A204.1 (cell line): ENCODE results near the gene COBL.

Experiments
- FAIRE-seq: peaks from 2 replicates; lab custom pipeline; 2012; peaks lifted over from hg19 to GRCh38; lab: Jason Lieb, UNC

COBL gene

DNA sequence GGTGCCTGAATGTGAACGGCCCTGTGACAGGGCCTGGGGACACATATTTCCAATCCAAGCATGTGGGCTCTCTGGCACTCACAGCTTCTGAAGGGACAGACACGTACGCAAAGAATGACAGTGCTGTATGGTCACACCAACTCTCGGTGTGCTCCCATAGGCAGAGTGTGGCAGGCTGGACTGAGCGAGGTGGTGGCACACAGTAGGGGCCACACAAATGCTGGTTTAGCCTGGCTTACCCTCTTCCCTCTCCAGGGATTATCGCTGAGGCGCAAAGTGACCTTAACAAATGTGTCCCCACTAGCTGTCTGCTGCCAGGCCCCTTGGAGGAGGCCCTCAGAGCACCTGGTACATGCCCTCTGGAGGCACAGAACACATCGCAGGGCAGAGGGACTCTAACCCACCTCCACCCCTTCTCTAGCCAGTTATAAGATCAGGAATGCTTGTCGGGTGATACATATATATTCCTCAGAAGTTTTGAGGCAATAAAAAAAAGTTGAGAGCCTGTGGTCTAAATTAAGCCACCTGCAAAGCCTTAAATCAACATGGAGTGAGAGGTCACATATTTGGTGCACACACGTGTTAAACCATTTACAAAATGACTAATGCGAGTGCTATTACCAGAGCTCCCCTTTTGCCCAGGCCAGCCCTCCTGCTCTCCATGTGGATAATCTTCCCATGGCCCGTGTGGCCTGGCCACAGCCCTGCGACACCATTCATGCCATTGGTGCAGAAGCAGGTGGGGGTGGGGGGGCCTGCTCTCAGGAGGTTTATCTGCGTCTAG lies 271.1 kb downstream of the COBL start:
- FAIRE-seq: no peak

DNA sequence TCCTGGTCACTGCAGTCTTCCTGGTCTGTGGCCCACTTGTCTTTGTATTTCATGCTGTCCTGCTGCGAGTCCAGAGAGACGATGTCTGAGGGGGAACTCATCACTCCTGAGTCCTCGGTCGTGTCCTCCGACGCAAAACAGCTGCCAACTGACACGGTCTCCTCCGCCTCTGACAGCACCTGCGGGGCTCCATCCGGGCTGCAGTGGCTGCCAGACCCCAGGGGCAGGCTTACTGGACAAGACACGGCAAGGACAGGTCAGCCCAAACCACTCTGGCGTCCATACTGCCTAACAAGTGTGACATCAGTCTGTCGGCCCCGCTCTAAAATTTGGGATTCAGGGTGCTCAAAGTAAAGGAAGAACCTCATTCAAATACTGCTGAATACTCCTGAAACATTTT lies 273.1 kb downstream of the COBL start:
- no peak for FAIRE-seq

DNA sequence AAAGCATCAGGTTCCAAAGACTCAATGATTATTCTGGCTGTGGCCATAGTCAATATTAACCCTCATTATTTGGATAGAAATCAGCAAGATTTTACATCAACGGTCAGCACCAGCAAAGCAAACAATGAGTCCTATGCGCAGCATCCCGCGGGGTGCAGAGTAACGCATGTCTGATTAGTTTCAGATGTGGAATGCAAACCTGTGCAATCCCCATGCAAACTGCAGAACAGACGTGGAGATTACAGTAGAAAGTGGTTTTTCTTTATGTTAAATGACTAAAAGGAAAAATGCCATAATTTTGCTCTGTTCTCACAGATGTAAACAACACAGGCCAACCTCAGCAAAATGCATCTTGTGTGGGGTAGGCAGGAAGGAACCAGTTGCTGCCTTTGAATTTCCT lies 275.8 kb downstream of the COBL start:
- no peak for FAIRE-seq

DNA sequence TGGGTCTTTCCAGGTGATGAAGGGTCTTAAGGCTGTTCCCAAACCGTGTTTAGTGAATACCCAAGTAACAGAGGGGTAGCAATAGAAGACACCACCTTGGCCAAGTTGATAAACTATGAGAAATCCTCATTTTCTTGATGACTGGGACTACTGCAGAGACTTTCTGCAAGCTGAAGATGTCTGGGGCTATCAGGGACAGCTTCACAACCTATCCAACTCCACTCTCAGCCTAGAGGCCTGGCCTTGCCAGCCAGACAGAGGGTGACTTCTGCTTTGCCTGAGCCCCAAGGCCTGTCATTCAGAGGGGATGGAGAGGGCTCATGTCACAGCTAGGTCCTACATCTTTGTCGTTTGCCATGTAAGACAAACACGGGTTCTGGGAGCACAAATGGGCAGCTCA lies 278.0 kb downstream of the COBL start:
- FAIRE-seq: no peak

DNA sequence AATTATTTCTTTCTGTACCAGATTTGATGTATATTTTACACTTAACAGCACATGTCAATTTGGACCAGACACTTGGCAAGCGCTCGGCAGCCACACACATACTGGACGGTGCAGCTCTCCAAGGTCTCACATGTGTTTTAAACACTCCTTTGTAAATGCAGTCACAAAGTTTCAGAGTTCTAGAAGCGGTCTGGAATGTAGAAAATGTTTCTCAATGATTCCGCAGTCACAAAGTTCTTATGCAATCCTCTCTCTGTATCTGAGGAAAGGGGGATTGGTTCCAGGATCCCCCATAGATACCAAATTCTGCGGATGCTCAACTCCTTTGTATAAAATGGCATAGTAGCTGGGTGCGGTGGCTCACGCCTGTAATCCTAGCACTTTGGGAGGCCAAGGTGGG lies 280.9 kb downstream of the COBL start:
- FAIRE-seq: no peak

DNA sequence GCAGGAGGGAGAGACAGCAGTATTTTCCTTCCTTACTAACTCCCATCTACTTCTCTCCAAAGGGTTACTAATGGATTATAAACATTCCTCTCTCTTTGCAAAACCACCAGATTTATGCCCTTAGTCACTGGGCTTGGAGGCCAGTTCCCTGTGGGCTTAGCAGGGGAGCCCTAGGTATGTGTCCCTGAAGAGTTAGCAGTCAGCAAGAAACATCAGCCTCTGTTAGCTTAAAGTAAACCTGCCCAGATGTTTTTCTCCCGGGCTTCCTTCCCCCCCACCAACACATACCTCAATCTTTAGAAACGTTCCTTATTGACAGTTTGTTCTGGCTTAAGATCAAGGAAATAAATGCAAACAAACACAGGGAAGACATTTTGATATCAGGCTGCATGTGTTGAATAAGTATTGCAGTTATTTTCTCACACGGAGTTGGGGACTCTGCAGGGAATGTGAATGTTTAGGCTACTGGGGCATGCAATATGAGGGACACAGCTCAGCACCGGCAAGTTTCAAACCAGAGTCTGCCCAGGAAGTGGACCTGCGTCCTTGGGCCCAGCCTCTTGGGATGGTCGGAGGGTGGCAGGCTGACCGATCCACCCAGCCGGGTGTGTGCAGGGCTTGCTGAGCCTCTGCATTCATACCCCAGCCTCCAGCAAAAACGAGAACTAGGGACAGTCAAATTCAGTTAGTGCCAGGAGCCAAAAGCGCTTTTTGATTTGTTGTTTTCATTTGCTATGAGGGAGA lies 281.9 kb downstream of the COBL start:
- no peak for FAIRE-seq

DNA sequence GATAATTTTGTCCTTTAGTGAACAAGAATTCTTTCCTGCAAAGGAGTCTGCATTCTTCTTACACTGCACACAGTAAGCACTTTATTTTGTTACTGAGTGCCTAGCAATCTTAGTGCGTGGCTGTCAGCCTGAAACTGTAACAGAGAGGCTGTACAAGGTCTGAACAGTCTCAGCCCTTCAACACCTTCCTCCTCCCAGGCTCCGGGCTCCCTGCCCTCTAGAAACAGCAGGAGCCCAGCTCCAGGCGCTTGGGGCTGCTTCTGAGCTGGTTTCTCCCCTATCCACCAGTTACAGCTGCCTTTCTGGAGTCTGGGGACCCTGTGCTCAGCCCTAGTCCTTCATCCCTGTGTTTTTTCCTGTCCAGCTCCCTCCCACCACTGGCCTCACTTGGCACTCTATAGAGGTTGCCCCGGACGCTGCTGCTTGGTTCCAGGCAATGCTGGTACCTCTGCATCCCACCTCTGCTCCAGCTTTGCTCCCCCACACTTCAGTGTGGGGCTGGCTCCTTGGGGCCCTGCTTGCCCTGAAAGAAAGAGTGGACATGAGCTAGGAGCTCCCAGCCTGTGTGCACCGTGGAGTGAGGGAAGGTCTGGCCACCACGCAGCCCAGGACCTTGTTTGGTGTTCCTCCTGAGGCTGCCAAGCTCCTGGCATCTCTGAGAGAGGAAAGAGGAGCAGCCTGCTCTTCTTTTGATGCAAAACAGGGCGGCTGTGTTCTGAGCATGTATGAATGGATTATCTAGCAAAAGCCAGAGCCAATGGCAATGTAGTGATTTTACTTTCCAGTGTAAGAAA lies 282.7 kb downstream of the COBL start:
- no peak for FAIRE-seq

DNA sequence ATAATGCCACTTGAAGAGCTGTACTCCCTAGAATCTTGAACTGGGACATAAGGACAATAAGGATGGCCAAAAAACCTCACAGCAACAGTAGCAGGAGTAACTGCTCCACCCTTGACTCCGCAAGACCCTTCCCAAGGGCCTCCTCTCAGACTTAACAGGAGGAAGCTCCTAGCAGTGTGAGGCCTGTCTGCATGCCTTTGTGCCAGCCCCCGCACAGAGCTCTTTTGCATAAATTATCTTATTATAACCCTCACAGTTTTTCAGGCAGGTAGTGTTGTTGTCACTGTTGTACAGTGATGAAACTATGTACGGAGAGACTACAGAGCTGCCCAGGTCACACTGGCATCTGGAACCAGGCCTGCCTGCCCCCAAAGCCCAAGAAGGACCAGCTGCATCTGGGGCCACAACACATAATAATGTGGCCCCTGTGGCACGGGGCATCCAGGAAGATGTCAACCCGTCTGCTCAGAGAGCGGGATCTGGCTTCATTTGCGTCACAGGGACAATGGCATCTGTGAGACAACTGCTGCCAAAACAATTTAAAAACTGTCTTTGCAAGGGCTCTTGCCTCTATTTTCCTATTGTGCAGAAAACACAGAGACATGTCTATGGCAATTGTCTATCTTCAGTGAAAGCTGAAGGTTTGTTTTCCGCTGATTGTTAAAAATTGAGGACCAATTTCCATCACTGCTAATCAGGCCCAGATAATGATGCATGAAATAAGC lies 284.7 kb downstream of the COBL start:
- no peak for FAIRE-seq

DNA sequence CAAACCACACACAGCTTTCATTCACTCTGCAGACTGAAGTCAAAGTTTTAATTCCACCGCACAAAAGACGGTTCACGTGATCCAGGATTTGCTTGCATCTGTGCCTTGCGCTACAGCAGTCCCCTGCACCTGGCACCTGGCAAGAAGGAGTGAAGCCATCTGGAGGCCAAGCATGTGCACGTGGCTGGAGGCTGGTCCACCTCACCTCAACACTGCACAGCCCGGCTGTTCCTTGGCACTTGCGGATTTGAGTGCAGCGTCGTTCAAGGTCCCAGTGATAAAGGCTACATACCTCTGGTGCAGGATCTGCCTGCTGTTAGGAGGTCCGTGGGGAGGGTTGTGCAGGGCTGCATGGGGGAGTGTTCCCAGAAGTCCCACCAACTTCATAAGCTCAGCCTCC lies 285.4 kb downstream of the COBL start:
- FAIRE-seq: no peak

DNA sequence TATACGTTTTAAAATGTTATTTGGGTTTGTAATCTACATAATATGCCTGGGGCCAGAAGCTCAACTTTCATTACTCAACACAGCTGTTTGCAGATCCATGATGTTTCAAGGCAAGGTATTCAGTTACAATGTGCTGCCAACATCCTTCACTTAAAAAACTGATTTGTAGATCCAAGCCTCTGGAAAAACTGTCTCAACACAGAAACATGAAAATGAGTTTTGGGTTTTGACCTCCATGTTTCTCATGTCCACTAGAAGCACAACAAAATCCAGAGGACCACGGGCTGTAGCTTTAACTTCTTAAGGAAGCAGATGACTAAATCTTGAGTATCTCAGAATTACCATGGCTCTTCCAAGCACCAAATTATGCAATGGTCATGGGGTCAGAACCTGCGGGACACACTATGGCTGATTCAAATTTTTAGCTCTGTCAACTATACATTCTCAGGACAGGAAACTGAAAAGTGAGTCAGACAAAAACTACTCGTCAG lies 286.9 kb downstream of the COBL start:
- no peak for FAIRE-seq

DNA sequence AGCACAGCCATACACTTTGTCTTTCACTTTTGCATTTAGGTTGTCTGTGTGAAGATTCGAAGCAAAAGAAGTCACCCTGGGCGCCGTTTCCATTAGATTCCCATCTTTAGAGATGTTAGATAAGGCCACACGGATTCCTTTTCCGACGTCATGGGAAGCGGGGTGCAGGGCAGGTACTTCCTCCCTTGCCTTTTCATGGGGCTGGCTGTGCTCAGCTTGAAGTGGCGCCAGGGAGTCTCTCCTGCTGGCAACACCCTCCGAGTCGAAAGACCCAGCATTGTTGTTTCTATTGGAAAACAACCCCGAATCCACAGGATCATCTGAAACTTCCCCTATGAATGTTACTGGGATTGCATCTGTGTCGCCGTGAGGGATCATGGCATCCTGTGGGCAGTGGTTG lies 287.5 kb downstream of the COBL start:
- no peak for FAIRE-seq

DNA sequence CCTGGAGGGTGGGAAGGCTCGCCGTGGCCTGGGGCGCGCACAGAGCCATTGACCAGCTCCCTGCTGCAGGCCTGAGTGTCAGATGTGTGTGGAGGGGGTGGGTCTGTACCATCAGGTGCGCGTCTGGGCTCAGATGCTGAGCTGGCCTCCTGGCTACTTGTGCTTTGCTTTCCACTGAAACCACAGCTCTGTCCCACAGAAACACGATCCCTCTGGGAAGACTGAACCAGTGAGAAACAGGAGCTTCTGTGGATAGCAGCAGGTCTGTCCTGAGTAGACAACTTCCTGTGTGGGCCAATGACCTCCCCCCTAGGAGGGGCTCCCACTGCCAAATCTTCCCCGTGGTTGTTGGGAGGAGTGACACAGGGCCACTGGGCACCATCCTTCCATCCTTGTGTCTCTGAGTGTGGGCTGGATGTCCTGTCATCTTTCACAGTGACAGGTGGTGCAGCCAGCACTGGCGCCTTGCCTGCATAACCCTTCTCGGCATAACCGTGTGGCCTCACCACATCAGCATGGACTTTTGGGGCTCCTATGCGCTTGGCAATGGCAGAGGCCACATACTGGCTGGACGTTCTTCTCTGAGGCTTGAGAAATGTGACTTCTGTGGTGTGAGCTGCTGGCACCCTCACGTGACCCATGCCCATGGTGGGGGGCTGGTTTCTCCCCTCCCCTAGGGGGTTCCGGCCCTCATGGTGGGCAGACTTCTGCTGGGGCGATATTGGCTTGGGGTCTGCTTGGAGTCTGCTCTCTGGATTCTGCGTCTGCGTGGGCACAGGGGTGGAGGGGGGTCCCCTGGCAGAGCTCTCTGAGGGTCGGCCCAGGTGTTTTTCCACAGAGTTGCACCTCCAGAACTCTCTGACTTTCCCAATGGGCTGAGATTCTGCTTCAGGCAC lies 288.4 kb downstream of the COBL start:
- no peak for FAIRE-seq

DNA sequence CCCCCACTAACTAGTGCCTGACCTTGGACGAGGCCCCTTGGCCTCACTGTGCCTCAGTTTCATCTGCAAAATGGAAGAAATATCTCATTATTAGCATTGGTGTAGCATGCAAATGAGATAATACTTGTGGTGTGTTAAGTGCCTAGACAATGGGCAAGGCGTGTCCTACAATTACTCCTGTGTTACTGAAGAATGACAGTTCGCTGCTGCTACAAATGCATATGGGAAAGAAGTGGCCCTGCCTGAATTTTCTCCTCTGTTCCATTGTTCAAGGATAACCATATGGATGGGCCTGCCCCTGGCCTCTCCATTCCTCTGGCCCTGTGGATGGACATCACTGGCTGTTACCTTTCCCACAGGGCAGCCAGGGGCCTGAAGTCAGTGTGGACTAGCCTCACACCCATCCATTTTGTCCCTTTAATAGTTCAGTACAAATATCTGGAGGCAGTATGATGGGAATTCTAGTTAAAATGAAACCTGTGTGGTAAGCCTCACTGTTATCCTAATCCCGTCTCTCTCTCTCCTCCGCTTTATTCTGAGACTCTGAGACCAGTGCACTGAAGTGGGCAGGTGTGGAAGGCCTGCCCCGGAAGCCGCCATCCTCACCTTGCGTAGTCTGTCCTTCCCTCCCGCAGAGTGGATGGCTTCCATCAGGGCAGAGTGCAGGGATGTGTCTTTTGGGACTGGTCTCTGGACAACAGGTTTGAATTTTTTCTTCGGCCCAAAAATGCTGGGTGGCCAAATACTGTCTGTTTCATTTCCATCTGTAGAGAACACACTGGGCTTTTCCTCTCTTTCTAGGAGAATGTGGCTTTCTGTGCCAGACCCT lies 289.3 kb downstream of the COBL start:
- FAIRE-seq: no peak

DNA sequence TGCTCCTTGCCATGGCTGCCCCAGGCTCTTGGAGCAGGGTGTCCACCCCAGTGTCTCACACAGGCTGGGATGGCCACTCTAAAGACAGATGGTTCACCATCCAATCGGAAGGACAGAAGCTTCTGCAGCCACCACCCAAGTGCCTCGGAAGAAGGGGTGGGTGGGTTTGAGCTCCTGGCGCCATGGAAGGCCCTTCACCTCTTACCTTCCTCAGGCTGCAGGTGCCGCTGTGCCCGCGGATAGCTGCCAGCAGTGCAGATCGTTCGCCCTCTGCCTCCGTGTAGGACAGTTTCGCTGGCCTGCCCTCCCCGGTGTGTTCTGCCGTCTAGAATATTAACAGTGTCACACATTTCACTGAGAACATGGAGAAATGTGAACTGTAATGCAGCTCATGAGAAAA lies 290.3 kb downstream of the COBL start:
- no peak for FAIRE-seq

DNA sequence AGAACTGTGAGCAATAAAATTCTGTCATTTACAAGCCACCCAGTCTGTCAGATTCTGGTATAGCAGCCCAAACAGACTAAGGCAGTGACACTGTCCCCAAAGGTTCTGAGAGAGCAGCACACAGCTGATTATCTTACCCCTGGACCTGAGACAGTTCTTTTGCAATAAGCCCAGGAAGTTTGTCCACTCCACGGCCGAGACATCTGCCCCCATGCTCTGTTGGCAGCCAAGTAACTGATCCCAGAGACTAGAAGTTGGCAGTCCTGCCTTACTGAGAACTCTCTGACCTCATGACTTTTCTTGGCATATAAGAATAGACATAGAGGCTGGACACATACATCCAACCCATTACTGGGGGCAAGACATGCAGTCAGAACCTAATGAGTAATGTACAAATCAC lies 290.9 kb downstream of the COBL start:
- no peak for FAIRE-seq

DNA sequence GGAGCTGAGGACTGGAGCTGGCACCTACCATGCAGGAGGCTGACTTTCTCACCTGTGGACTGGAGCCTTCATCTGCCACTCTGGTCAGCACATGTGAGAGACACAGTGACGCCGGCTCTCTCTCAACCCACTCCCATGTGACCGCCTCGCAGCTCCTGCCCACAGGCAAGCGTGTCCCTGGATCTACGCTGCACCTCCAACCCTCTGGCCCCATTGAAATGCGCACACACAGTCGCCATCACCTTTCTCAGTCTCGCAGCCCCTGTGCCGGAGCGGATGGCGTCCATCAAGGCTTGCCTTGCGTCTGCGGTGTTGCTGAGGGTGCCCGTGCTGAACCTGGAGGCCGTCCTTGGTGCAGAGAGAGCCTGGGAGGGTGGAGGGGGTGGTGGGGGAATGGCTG lies 291.7 kb downstream of the COBL start:
- no peak for FAIRE-seq

DNA sequence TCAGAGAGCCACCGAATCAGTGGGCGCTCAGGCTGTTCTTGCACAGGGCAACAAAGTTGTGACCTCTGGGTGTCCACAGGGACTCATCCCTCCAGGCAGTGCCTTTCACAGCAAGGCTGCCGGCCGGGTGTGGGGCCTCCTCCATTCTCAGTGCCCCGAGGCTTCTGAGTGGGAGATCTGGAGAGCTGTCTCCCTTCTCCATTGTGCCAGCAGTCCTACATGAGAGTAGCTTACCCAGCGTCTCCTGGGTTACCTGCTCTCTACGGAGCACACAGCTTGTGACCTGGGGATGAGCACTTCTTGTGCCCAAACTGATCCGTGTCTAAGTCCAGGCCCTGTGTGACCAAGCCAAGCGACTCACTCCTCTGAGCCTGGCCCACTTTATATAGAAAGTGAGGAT lies 293.1 kb downstream of the COBL start:
- FAIRE-seq: no peak

DNA sequence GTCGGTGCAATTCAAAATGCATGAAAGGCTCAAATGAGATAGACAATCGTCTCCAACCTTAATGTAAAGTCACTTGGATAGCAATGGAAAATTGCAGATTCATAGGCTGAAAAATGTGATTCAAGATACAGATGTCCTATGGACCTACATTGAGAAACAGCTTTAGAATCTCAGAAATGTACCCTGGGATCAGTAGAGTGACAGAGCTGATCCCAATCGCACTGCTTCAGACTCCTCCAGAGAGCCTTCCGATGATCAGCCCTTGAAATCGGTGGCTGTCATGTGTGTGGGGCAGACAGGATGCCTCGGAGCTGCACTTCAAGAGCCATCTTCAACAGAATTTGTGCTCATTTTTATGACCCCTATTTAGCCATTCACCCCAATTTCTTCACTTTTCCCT lies 293.8 kb downstream of the COBL start:
- FAIRE-seq: no peak

DNA sequence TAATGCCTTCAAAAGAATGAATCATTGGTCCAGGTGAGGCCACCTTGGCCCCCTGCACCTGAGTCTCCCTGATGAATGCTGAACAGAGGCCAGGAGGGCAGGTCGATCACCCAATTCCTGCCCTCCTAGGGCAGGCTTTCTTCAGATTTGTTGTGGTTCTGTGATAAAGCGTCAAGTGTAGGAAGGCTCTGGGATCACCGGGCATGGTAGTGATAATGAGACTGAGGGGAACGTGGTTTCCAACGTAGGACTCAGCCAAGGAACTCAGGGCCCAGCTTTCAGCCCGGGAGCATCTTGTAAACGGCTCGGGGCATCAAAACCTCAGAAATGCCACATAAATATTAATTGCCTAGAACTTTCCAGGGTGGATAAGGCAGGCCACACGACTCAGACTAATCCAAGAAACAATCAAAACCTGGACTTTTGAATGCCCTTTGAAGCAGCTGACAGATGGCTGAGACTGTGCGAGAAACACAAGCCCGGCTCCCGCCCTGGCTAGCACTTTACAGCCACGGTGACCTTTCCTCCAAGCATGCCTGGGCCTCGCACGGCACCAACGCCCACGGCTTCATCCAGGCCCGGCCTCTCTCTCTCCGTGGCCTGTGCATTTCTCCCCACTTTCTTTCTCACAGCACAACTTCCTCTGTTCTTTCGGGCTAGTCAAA lies 294.6 kb downstream of the COBL start:
- FAIRE-seq: no peak

DNA sequence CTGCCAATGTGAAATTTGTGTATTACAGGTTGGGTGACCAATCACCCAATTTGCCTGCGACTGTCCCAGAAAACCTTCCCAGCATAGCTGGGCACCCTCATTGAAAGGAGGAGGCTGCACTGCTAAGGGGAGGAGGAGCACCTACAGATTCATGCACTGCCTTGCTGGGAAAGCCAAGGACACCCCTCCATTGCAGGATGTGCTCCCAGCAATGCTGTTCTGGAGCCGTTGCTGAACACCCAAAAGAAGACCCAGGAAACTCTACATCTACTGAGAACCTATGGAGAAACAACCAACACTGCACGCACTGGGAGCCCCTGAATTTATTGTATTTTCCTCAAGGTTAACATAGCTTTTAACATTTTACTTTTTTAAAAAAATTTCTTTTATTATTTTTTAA lies 295.7 kb downstream of the COBL start:
- no peak for FAIRE-seq
